ENCODE data around the gene CABYR. TPM values are rescaled to one million over a fixed set of nuclear protein-coding genes. Genes with fewer than 3 reads are reported as not detected.

Gene CABYR
- polyA plus RNA-seq, 1 donor (not counting 4 experiments of a cell fraction or from before 2014, with no cell fraction given): 7.7 TPM

DNA sequence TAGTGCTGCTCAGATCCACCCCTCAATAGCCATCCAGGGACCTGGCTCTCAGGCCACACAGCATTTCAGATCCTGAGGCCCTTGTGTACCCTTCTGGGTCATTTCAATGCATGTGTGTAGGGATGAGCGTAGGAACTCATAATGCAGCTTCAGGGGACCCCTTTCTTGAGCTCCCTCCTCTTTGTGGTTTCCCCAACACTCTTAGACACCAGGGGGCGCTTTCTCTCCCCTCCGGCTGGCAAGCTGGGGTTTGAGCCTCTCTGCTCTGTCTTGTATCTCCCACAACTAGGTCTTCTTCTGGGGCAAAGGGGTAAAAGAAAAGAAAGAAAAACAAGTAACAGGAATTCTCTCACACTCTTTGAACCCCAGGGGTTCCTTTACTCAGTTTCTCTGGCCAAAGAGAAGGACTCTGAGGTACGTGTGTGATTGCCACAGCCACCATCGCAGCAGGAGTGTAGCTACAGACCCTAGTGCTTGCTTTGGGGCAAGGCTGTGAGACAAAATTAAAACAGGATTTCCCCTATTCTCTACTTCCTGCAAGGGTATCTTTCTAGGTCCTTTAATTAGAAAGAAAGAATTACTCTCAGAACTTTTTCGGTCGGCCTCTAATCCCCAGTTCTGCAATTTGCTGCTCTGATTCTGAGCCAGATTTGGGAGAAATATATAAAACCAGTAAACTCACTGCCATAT is 38.0 kb downstream of the CABYR start:
- peaks cover 2 to 3% of the 10 kb centered on the region in 2 experiments for H3K36me3 ChIP-seq (ENCODE audit: control insufficient read depth in 2 of 2, extremely low read depth in 1 of 2, insufficient read depth in 2 of 2, low read length in 2 of 2)
- peaks cover 11% of the 10 kb centered on the region for H3K4me1 ChIP-seq (ENCODE audit: control insufficient read depth, extremely low read depth, insufficient read depth, low read length)
- H3K4me3 ChIP-seq (ENCODE audit: control insufficient read depth in 2 of 3, extremely low read depth in 1 of 3, insufficient read depth in 2 of 3, low read depth in 1 of 3, low read length in 3 of 3): no peak overlapping the region
- H4K20me1 ChIP-seq (ENCODE audit: control insufficient read depth, extremely low read depth, insufficient read depth, low read length): no peaks in the 10 kb centered on the region
- H3K9me3 ChIP-seq (ENCODE audit: control insufficient read depth, low read depth, low read length): no peaks in the 10 kb centered on the region
- H3K27me3 ChIP-seq (ENCODE audit: control insufficient read depth, extremely low read depth, insufficient read depth, low read length): no peaks in the 10 kb centered on the region
- DNase-seq (ENCODE audit: low read depth, low spot score) (peak; percentile 15), FAIRE-seq (peak; percentile 41)
- H3K27ac ChIP-seq (ENCODE audit: control insufficient read depth, insufficient read depth, low read length): no peak overlapping the region
- no peaks in the 10 kb centered on the region for H3K79me2 ChIP-seq (ENCODE audit: control insufficient read depth, insufficient read depth, low read length)
- dilution Hi-C loops (cut with MboI; ENCODE audit: extremely low pct_ligation_motif_present, low sequenced_read_pairs): no loop called here
- H3K9ac ChIP-seq (ENCODE audit: control insufficient read depth, extremely low read depth, insufficient read depth, low read length): no peak overlapping the region
- H2AFZ ChIP-seq (ENCODE audit: control insufficient read depth, low read length): no peak overlapping the region
- no peak overlapping the region for H3K4me2 ChIP-seq (ENCODE audit: control insufficient read depth, extremely low read depth, insufficient read depth, low read depth, low read length)
- TF ChIP-seq, protein P1, sequence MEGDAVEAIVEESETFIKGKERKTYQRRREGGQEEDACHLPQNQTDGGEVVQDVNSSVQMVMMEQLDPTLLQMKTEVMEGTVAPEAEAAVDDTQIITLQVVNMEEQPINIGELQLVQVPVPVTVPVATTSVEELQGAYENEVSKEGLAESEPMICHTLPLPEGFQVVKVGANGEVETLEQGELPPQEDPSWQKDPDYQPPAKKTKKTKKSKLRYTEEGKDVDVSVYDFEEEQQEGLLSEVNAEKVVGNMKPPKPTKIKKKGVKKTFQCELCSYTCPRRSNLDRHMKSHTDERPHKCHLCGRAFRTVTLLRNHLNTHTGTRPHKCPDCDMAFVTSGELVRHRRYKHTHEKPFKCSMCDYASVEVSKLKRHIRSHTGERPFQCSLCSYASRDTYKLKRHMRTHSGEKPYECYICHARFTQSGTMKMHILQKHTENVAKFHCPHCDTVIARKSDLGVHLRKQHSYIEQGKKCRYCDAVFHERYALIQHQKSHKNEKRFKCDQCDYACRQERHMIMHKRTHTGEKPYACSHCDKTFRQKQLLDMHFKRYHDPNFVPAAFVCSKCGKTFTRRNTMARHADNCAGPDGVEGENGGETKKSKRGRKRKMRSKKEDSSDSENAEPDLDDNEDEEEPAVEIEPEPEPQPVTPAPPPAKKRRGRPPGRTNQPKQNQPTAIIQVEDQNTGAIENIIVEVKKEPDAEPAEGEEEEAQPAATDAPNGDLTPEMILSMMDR (optimal IDR thresholded peaks at IDR 0.05 in 1 of 3, IDR thresholded peaks at IDR 0.05 in 1 of 3, conservative IDR thresholded peaks at IDR 0.05 in 1 of 3; ENCODE audit: extremely low read depth in 1 of 3, insufficient read depth in 2 of 3, low read length in 3 of 3): peak; percentile 72 to 89 (median 88)
- TF ChIP-seq EZH2 (IDR thresholded peaks at IDR 0.05; ENCODE audit: low read length): no peak
- no peaks in the 10 kb centered on the region for H3K9me1 ChIP-seq (ENCODE audit: control insufficient read depth, extremely low read depth, insufficient read depth, low read length)

- H3K9me1 ChIP-seq (ENCODE audit: control insufficient read depth, extremely low read depth, insufficient read depth, low read length): no peaks in the 10 kb centered on the region
- FAIRE-seq (no peak), DNase-seq (ENCODE audit: low read depth, low spot score) (no peak)
- no peaks in the 10 kb centered on the region for H4K20me1 ChIP-seq (ENCODE audit: control insufficient read depth, extremely low read depth, insufficient read depth, low read length)
- dilution Hi-C loops (cut with MboI; ENCODE audit: extremely low pct_ligation_motif_present, low sequenced_read_pairs): no loop called here
- H3K27ac ChIP-seq (ENCODE audit: control insufficient read depth, insufficient read depth, low read length): no peak overlapping the region
- TF ChIP-seq EZH2 (IDR thresholded peaks at IDR 0.05; ENCODE audit: low read length): no peak
- TF ChIP-seq, protein P1 (optimal IDR thresholded peaks at IDR 0.05 in 1 of 3, IDR thresholded peaks at IDR 0.05 in 1 of 3, conservative IDR thresholded peaks at IDR 0.05 in 1 of 3; ENCODE audit: extremely low read depth in 1 of 3, insufficient read depth in 2 of 3, low read length in 3 of 3): no peak
- H3K27me3 ChIP-seq (ENCODE audit: control insufficient read depth, extremely low read depth, insufficient read depth, low read length): no peaks in the 10 kb centered on the region
- no peak overlapping the region for H3K4me2 ChIP-seq (ENCODE audit: control insufficient read depth, extremely low read depth, insufficient read depth, low read depth, low read length)
- H2AFZ ChIP-seq (ENCODE audit: control insufficient read depth, low read length): no peak overlapping the region
- H3K36me3 ChIP-seq (ENCODE audit: control insufficient read depth in 2 of 2, extremely low read depth in 1 of 2, insufficient read depth in 2 of 2, low read length in 2 of 2): peaks cover 2 to 3% of the 10 kb centered on the region in 2 experiments
- H3K4me3 ChIP-seq (ENCODE audit: control insufficient read depth in 2 of 3, extremely low read depth in 1 of 3, insufficient read depth in 2 of 3, low read depth in 1 of 3, low read length in 3 of 3): no peak overlapping the region
- no peak overlapping the region for H3K9ac ChIP-seq (ENCODE audit: control insufficient read depth, extremely low read depth, insufficient read depth, low read length)
- peaks cover 17% of the 10 kb centered on the region for H3K4me1 ChIP-seq (ENCODE audit: control insufficient read depth, extremely low read depth, insufficient read depth, low read length)
- H3K9me3 ChIP-seq (ENCODE audit: control insufficient read depth, low read depth, low read length): no peaks in the 10 kb centered on the region
- H3K79me2 ChIP-seq (ENCODE audit: control insufficient read depth, insufficient read depth, low read length): no peaks in the 10 kb centered on the region
Observed at GRCh38 chr18:24177499-24178133, 38.8 kb downstream of the CABYR start.

Data from keratinocyte (primary cell).